NCI-H345 treated with DMSO at 0.1 percent for 48 hours (cell line): ENCODE results near the gene ARSG.

Source experiments
- DNase-seq: peaks from one replicate; lab custom pipeline; 2025; ENCODE audit not compliant: unreplicated experiment; lab: John Stamatoyannopoulos, UW

The ARSG gene

GRCh38 chr17:68446626-68447041 lies 155.3 kb downstream of the ARSG start:
- DNase-seq = no peak

- no peak for DNase-seq
Observed at GRCh38 chr17:68449021-68449739, 157.9 kb downstream of the ARSG start.

GRCh38 chr17:68450391-68450790 lies 159.1 kb downstream of the ARSG start:
- no peak for DNase-seq

- no peak for DNase-seq
Observed at GRCh38 chr17:68450801-68451200, 159.5 kb downstream of the ARSG start.

- DNase-seq = no peak
Observed at GRCh38 chr17:68451670-68452354, 160.5 kb downstream of the ARSG start.

- DNase-seq = no peak
Observed at GRCh38 chr17:68452724-68453290, 161.5 kb downstream of the ARSG start.

- no peak for DNase-seq
Observed at GRCh38 chr17:68453991-68454665, 162.8 kb downstream of the ARSG start.

GRCh38 chr17:68455901-68456338 lies 164.6 kb downstream of the ARSG start:
- no peak for DNase-seq

GRCh38 chr17:68456339-68457167 lies 165.3 kb downstream of the ARSG start:
- DNase-seq = peak; percentile 14

- peak; percentile 30 for DNase-seq
Observed at GRCh38 chr17:68457168-68457538, 165.9 kb downstream of the ARSG start, which contains the start of gene WIPI1. Gene WIPI1, minus strand, starts transcription at chr17:68457496. Its CDS starts 75 bp downstream, at chr17:68457421.

- DNase-seq = peak; percentile 94
Observed at GRCh38 chr17:68457539-68458259, 166.4 kb downstream of the ARSG start.

GRCh38 chr17:68458260-68459036 lies 167.2 kb downstream of the ARSG start:
- no peak for DNase-seq

GRCh38 chr17:68459037-68459639 lies 167.8 kb downstream of the ARSG start:
- DNase-seq = no peak

- DNase-seq = no peak
Observed at GRCh38 chr17:68460146-68460545, 168.9 kb downstream of the ARSG start.

- no peak for DNase-seq
Observed at GRCh38 chr17:68460715-68461114, 169.4 kb downstream of the ARSG start.

- no peak for DNase-seq
Observed at GRCh38 chr17:68461122-68461539, 169.8 kb downstream of the ARSG start.

GRCh38 chr17:68461589-68461988 lies 170.3 kb downstream of the ARSG start:
- no peak for DNase-seq

- peak; percentile 81 for DNase-seq
Observed at GRCh38 chr17:68462381-68463210, 171.3 kb downstream of the ARSG start.
